ENCODE data around the gene TSC22D1. TPM values are rescaled to one million over a fixed set of nuclear protein-coding genes. Genes with fewer than 3 reads are reported as not detected.

TSC22D1 gene
- polyA plus RNA-seq, 1 donor from 2014 or later: 355 TPM

- Histone ChIP-seq H3F3A (ENCODE audit: insufficient read depth, low read length, poor library complexity, severe bottlenecking) (no peaks in the 10 kb centered on the region), H3K36me3 (ENCODE audit: insufficient read depth, low read length) (no peaks in the 10 kb centered on the region), H3K9me2 (ENCODE audit: insufficient read depth, low read length) (no peaks in the 10 kb centered on the region), H3K4me2 (ENCODE audit: low read length) (no peak overlapping the region), H2AFZ (ENCODE audit: low read depth, low read length) (no peak overlapping the region), H3K9me3 (ENCODE audit: low read length) (no peaks in the 10 kb centered on the region), H3K4me3 (ENCODE audit: low read length) (no peak overlapping the region), H4K20me1 (ENCODE audit: insufficient read depth) (no peaks in the 10 kb centered on the region), H3K27ac (ENCODE audit: low read length) (no peak overlapping the region), H3K9ac (ENCODE audit: low read length) (no peak overlapping the region), H3K79me2 (replicated peaks; ENCODE audit: insufficient read depth, low read length) (no peaks in the 10 kb centered on the region), H3K27me3 (ENCODE audit: insufficient read depth, low read depth, low read length) (no peaks in the 10 kb centered on the region)
- TF ChIP-seq TAF1 (IDR thresholded peaks at IDR 0.05; ENCODE audit: low read depth) (no peak), EZH2 (IDR thresholded peaks at IDR 0.05; ENCODE audit: borderline replicate concordance, insufficient read depth, low read length, poor library complexity, severe bottlenecking) (no peak), REST (IDR thresholded peaks at IDR 0.05; ENCODE audit: borderline replicate concordance) (no peak), SMC3 (conservative IDR thresholded peaks at IDR 0.05; ENCODE audit: poor library complexity) (no peak), RAD21 (conservative IDR thresholded peaks at IDR 0.05) (no peak), EP300 (conservative IDR thresholded peaks at IDR 0.05; ENCODE audit: poor library complexity, severe bottlenecking) (no peak), MXI1 (conservative IDR thresholded peaks at IDR 0.05; ENCODE audit: poor library complexity, severe bottlenecking) (no peak), CTCF (IDR thresholded peaks at IDR 0.05; ENCODE audit: poor library complexity, severe bottlenecking) (no peak), POLR2AphosphoS5 (IDR thresholded peaks at IDR 0.05) (no peak)
Observed at GRCh38 chr13:44508562-44509077, 67.5 kb downstream of the TSC22D1 start.

GRCh38 chr13:44507639-44508038 is 68.5 kb downstream of the TSC22D1 start:
- Histone ChIP-seq H3K79me2 (replicated peaks; ENCODE audit: insufficient read depth, low read length) (no peaks in the 10 kb centered on the region), H3K27ac (ENCODE audit: low read length) (no peak overlapping the region), H4K20me1 (ENCODE audit: insufficient read depth) (no peaks in the 10 kb centered on the region), H3K4me2 (ENCODE audit: low read length) (no peak overlapping the region), H3K9me2 (ENCODE audit: insufficient read depth, low read length) (no peaks in the 10 kb centered on the region), H3K4me3 (ENCODE audit: low read length) (no peak overlapping the region), H3F3A (ENCODE audit: insufficient read depth, low read length, poor library complexity, severe bottlenecking) (no peaks in the 10 kb centered on the region), H2AFZ (ENCODE audit: low read depth, low read length) (no peak overlapping the region), H3K9ac (ENCODE audit: low read length) (no peak overlapping the region), H3K27me3 (ENCODE audit: insufficient read depth, low read depth, low read length) (no peaks in the 10 kb centered on the region), H3K9me3 (ENCODE audit: low read length) (no peaks in the 10 kb centered on the region), H3K36me3 (ENCODE audit: insufficient read depth, low read length) (no peaks in the 10 kb centered on the region)
- TF ChIP-seq CTCF (IDR thresholded peaks at IDR 0.05; ENCODE audit: poor library complexity, severe bottlenecking) (no peak), EZH2 (IDR thresholded peaks at IDR 0.05; ENCODE audit: borderline replicate concordance, insufficient read depth, low read length, poor library complexity, severe bottlenecking) (no peak), TAF1 (IDR thresholded peaks at IDR 0.05; ENCODE audit: low read depth) (no peak), POLR2AphosphoS5 (IDR thresholded peaks at IDR 0.05) (no peak), RAD21 (conservative IDR thresholded peaks at IDR 0.05) (no peak), SMC3 (conservative IDR thresholded peaks at IDR 0.05; ENCODE audit: poor library complexity) (no peak), MXI1 (conservative IDR thresholded peaks at IDR 0.05; ENCODE audit: poor library complexity, severe bottlenecking) (no peak), REST (IDR thresholded peaks at IDR 0.05; ENCODE audit: borderline replicate concordance) (no peak)

Measured in neural cell (in vitro differentiated cells).